Measurements from ENCODE around the gene DOCK10.
A peak's percentile ranks its signal among the peaks of the same experiment; 100 is the strongest.

The DOCK10 gene

DNA sequence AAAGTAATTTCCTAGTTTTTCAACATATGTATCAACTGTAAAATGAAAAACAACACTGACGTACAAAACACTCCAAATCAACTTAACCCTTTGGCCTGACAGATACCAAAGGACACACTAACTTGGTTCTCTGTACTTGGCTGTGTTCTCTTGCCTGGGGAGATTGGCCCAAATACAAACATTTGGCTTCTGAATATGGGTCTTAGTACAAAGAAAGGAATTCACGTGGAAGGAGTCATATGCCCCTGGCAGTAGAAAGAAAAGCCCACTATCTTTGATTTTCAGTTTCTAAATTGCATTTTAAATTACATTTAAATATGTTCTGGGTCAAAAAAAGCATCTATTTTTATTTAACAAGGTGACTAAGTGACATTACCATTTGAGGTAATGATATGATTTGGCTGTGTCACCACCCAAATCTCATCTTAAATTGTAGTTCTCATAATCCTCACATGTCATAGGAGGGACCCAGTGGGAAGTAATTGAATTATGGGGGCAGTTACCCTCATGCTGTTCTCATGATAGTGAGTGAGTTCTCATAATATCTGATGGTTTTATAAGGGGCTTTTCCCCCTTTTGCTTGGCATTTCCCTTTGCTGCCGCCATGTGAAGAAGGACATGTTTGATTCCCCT lies 172.6 kb downstream of the DOCK10 start:
- no peak for DNase-seq

DNA sequence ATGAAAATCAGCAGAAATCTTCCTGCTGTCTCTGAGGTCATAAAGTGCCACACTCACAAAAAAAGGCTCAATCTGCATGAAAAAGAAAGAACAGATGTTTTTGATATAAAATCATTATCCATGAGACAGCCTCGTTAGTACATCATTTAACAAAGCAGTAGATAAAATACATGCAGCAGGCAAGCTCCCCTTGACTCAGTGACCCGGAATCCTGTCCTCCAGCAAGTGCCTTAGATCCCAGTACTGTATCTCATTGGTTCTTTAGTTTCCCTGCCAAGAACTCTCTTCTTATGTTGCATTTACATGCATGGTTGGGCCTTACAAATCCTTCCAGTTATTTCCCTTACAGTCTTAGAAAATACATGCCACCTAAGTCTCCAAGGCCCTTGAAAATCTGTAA lies 177.3 kb downstream of the DOCK10 start:
- peak; percentile 9 for DNase-seq

DNA sequence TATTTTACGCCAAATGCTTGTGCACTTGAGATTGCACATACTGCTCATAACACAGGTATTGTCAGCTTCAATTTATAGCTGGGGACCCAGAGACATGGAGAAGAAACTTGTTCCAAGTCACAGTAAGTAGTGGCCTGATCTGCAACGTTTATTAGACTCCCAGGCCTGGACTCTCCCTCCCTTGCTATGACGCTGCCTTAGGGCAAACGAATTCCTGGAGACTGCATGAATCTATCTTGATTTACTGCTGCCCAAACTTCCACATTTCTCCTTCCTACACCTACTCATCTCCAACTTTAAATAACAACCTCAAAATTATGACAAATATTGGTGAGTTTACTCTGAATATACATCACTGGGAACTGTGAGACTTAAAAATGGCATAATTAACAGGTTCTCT lies 181.0 kb downstream of the DOCK10 start:
- DNase-seq, result no peak

DNA sequence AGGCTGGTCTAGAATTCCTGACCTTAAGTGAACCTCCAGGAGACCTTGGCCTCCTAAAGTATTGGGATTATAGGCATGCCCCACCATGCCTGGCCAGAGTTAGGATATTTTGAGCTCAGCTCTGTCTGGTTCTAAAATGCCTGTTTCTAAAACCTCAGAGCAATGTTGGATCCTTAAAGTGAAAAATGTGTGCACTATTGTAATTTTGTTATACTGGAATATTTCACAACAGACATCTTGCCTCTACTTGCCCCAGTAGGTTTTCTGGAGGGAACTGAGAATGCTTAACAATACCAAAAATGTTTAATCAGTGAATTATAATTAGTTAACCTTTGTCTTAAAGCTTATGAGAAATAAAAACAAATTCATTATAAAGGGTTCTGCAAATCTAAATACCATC lies 181.5 kb downstream of the DOCK10 start:
- DNase-seq, result no peak

DNA sequence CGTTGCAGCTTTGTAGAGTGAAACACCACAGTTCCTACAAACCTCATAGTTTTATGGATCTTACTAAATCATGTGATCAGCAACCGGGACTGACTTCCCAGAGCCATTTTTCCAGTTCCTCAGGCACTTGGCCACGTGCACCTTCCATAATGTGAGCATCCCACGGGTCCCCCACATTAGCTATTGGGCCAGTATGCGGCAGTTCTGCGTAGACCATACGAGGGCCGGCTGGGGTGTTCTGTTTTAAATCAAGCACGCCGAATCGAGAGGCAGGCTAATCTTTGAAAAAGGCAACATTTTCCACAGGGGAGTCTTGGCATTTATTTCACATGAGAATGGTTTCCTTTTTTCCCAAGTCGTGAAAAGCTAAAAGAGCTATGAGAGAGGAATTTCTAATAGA lies 190.5 kb downstream of the DOCK10 start:
- no peak for DNase-seq

DNA sequence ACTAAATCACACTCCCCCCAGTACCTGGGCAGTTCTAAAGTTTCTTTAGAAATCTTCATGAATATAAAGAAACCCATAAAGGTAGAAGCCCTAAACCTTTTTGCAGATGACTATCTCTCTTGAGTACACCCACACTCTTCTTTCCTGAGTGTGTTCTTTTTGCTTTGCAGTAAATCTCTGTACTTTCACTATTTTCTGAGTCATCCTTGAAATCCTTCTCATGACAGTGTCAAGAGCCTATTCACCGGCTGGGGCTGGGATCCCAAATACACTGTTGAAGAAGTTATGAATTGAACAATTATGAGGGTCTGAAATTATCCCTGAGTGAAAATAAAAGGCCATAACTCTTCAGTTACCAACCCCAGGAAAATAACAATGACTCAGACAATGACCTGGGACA lies 192.2 kb downstream of the DOCK10 start:
- no peak for DNase-seq

DNA sequence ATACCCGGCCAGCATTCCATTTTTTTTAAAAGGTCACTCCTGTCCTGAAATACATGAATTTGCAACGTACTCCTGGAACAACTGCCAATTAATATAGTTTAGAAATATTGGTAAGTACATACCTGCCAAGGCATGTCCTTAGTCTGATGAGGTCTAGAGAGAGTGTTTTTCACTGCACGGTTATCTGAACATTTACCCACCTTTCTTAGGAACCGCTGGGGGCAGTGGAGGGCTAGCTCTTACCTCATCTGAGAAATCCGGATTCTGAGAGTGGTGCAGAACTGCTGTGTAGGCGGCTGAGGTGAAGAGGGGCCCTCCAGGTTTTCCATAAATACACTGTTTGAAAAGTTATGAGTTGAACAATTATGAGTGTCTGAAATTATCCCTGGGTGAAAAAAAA lies 193.0 kb downstream of the DOCK10 start:
- DNase-seq, result no peak

DNA sequence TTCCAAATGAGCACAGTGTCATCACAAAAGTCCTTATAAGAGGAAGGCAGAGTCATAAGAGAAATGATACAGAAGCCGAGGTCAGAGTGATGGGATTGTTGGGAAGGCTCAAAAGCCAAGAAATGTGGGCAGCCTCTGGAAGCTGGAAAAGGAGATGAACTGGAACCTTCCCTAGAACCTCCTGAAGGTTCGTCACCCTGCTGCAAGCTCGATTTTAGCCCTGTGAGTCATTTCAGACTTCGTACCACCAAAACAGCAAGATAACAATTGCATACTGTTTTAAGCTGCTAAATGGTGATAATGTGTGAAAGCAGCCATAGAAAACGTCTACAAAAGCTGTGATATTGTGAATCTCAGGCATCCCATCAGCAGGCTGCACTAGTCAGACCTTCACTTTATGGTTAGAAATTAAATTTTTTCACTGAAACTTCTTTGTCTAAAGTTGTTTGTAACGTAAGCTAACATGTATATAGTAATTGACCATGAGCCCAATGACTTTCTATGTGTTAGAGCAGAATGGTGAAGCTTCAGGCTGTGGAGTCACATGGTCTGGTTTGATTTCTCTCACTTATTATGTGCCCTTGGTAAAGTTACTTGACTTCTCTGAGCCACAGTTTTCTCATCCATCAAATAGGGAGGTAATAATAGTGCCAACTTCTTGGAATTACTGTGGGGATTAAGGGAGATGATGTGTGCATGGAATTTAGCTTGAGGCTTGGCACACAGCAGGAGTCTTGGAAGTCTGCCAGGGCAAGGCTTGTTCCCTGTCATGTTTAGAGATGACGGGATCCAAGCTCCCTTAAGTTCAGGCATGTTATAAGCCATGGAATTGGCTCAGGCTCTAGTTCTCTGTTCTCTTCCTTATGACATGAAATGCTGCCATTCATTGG lies 194.1 kb downstream of the DOCK10 start:
- DNase-seq, result peak; percentile 77

DNA sequence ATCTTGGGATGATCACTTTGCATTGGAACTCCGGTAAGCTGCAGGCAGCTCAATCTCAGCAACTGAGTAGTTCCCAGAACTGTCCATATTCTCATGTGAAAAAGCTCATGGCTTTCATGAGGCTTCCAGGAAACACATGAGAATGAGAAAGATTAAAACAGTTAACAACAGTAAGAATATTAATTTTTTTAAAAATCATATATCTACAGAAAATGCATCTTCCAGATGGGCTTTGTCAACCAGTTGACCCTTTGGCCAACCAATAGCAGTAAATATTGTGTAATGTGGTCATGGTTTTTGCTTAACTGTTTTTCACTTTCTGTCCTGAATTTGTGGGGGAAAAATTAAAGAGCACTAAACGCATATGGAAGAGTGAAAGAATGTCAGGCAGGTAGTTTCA lies 194.9 kb downstream of the DOCK10 start:
- no peak for DNase-seq

DNA sequence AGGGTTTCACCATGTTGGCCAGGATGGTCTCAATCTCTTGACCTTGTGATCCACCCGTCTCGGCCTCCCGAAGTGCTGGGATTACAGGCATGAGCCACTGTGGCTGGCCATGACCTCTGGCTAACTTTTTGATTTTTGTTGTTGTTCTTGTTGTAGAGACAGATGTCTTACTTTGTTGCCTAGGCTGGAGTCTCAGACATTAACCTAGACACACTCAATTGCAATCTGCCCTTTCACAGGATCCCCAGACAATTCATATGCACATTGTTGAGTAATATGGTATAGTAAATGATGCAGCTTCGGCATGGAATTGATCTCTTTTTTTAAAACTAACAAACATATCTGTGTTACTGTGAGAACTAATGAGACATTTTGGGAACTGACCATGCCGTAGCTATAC lies 195.6 kb downstream of the DOCK10 start:
- DNase-seq, result no peak

DNA sequence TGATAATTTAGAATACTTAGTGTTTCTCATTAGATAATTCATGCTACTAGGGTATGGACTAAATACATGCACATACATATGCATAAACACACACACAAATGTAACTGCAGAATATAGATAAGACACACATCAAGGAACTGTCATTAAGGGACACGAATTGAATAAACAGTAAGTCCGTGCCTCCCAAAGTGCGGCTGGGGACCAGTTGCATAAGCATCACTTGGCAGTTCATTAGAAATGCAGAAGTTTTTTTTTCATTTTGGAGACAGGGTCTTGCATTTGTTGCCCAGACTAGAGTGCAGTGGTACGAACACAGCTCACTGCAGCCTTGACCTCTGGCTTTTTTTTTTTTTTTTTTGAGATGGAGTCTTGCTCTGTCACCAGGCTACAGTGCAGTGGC lies 196.1 kb downstream of the DOCK10 start:
- no peak for DNase-seq

DNA sequence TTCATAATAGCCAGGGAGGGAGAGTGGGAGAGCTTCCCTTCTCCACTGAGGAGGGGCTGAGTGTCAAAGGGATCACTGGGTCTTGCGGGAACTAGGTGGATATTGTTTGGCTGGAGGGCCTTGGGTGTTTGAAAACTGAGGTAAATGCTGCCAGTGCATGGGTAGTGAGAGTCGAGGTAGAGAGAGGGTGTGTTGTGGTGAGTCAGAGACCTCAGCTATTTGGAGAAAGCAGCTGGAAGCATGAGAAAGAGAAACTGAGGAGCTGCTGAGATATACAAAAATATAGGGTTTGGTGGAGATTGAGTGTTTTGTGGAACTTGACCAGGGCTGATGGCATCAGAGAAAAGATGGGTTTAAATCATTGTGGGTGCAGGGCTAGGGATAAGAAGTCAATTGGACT lies 199.1 kb downstream of the DOCK10 start:
- no peak for DNase-seq

DNA sequence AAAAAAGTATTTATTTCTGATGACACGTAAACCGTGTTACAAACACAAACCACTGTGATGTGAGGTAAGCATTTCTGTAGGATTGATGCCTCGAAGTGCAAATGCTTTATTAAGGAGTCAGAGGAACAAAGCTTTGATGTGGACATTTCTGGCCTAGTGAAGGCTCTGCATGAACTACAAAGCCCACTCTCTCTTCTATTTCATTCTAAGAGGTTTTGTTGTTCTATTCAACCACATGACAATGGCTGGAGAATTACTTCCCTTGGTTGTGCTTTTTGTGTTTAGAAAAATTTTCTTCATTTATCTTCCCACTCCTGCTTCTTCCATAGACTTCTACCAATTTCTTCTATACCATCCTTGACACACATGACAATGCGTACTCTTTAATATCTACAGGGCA lies 200.4 kb downstream of the DOCK10 start:
- no peak for DNase-seq

DNA sequence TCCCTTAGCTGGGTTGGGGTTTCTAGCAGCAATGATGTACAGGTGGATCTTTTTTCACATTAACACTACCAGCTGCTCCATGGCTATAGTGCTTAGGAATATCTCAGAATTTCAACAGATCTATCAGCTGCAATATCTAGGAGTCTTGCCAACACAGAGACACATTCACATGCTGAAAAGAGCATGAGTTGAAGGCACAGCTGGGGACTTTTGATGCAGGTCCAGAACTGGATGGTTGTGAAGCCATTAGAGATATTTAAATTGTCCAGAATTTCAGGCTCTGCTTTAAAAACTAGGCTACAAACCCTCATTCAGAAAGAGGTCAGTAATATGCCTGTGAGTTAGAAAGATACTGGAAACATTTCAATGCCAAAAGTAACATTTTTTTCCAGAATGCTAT lies 203.9 kb downstream of the DOCK10 start:
- DNase-seq, result peak; percentile 60

DNA sequence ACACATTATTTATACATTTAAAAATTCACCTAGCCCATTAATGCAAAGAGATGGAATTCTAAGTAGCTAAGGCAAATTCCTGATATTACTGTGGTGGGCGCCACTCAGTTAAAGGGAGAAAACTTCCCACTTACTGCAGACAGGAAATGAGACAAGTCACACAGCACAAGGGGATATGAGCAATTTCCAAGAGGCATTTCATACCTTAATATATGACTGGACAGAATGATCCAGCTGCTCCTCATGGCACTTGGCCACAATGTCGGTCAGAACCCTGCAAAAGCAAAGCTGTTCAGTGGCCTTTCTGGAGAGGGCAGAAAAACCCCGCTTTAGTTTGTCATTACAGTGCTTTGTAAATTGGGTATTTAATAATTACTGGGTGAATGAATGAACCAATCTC lies 204.7 kb downstream of the DOCK10 start:
- no peak for DNase-seq

DNA sequence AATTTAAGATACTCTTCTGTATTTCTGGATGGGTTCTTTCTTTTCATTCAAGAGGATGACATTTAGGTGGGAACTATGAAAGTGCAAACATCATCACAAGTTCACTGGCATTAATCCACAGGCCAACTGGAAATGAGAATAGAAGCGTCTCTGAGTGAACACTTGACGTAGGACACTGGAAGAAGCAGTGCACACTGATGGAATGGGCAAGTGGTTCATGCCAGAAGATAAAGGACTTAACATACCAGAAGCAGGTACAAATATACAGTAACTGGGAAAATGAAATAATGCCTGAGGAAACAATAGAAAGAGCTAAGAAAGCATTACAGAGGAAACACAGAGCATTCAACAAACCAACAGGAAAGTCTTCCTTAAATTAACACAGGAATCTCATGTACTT lies 205.2 kb downstream of the DOCK10 start:
- no peak for DNase-seq

DNA sequence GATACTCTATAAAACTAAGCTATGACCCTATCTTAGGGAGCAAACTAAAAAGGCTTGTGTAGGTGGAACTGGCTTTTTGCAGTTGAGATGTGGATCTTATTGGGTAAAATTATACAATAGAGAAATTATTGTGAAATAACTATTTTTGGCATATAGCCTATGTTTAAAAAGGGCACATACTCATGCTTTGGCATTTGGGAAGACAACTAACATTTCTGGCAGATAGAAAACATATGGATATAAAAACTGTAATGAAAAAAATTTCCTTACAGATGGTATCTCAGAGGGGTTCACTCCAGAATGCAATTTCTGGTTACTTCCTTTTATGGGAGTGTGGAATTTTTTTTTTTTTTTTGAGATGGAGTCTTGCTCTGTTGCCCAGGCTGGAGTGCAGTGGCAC lies 206.0 kb downstream of the DOCK10 start:
- DNase-seq, result no peak

DNA sequence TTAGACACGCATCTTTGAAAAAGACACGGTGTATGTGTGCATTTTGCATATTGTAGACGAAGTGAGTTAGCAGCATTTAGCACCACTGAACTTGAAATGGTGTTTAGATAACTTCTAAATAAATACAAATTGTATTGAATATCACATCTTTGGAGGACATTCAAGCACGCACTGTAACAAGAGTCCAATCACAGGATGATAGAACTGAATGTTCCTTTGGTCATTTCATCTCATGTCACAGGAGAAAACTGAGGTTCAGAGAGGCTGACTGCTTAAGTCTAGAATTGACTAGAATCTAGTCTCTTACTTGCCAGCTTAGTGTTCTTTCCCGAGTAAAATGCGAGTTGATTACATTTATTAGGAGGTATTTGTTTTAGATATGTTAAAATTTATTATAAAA lies 206.9 kb downstream of the DOCK10 start:
- no peak for DNase-seq

DNA sequence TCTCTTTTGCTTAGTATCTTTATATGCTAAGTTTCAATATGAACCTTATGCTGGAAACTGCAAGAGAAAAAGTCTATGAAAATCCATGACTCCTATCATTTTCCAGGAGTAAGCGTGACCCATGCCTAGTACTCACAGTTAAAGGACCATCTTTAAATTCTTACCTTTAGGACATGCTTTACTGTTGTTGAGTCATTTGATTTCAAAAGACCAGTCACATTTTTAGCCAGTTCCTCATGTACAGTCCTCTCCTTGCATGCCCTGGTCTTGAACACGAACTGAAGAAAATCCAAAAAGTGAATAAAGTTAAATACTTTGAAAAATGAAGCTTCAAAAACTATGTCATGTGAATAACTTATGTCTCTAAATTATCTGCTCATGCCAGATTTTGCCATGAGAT lies 208.3 kb downstream of the DOCK10 start:
- DNase-seq, result no peak

DNA sequence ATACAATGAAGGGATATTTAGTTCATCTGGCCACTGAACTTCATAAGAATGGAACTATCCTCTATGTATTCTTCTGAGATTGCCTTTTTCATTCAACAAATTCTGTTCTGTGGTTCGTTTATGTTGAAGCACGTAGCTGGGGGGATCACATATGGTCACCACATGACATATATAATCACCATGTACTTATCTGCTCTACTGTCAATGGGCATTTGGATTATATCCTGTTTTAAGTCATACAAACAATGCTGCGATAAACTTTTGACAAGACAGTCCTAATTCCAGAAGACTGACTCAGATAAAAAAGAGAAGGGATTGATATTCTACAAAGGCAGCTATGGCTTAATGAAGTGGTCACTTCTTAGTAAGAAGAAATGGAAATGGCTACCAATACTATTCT lies 210.1 kb downstream of the DOCK10 start:
- DNase-seq, result no peak

DNA sequence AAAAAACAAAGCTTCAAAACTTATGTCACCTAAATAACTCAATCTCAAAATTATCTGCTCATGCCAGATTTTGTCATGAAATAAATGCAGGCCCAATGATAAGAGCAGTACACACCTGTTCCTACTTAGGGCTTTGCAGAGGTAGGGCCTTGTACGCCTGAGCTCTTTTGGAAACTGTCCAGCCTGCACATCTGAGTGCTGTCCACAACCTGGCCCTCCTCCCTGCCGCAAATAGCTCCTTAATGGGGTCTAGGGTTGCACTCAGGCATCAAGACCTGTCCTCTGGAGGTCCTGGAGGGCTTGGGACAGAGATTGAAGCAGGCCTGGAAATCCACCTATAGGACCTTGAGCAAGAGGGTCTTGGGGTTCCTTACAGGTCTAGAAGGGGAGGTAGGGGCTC lies 210.7 kb downstream of the DOCK10 start:
- DNase-seq, result no peak

DNA sequence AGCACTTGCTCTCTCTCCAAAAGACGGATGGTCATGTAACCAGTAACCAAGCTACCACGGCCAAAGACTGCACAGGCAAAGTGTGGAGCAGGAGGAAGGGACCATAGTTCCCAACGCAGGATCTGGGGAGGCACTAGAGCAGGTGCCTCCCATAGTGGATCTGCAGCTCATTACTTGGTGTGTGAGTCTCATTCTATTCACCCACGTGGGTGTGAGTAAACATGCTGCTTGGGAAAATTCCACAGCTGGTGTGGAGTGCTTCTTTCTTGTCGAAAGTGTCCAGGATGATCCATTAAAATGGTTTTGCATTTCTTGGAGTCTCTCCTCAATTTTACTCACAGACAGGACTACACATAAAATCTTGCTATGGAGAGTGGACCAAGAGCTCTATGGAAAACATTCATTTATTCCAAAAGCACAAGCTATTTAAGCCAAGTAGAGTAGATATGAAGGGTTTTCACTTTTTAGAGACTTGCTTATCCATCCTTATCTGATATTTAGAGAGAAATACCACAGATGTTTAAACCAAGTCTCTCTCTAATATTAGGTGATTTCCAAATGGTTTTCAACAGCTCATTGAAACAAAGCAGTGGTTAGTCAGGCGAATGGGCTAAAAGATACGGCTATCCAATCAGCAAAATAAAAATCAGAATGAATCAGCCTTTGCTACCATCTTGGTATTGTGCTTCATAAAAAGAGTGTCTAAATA lies 221.8 kb downstream of the DOCK10 start:
- no peak for DNase-seq

DNA sequence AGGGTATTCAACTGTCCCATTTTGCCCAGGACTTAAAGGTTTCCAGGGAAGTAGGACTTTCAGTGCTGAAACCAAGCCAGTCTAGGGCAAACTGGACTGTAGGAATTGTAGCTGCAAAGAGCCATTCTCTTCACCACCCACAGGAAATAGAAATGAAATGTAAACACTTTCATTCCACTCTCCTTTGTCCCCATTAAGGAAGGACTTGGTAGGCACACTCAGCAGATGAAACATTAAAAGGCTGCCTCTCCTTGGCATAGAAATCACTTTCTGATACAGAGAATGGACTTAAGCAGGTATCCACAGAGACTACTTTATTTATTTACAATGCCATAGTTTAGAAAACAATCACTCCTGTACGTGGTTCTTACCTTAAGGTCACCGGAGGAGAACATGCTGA lies 223.2 kb downstream of the DOCK10 start:
- DNase-seq, result no peak

DNA sequence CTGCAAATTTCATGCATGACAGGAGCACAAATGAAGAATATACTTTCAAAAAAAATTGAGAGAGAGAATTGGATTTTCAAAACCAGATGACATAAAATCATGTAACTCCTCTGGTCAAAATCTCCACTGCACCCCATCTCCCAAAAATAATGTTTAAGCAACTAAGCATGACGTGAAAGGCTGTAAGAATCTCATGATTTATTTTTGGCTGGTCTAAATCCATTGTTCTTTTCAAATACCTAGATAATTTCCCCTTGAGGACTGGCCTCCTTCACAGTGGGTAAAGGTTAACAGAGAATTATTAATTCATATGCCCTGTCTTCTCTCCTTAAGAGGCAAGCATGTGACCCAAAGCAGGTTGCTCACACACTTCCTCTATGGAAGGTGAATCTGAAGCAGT lies 224.6 kb downstream of the DOCK10 start:
- no peak for DNase-seq
